Measurements from ENCODE around the gene POLN. TPM values are rescaled to one million over a fixed set of nuclear protein-coding genes. Genes with fewer than 3 reads are reported as not detected.

Gene POLN
- total RNA-seq, 1 experiment from 2014 or later: 2.4 TPM

GRCh38 chr4:2058264-2059045 lies 183.5 kb downstream of the POLN start:
- H3K4me3 ChIP-seq (ENCODE audit: insufficient read depth, low read depth, low read length): peak overlapping the region; percentile 50
- H3K36me3 ChIP-seq (replicated peaks; ENCODE audit: control insufficient read depth, insufficient read depth, low read length): no peaks in the 10 kb centered on the region
- H3K27me3 ChIP-seq (ENCODE audit: control insufficient read depth, insufficient read depth, low read length): peaks cover 36% of the 10 kb centered on the region
- peak; percentile 96 for DNase-seq

- Histone ChIP-seq H3K4me3 (ENCODE audit: insufficient read depth, low read depth, low read length) (no peak overlapping the region), H3K36me3 (replicated peaks; ENCODE audit: control insufficient read depth, insufficient read depth, low read length) (no peaks in the 10 kb centered on the region), H3K27me3 (ENCODE audit: control insufficient read depth, insufficient read depth, low read length) (peaks cover 36% of the 10 kb centered on the region)
- peak; percentile 48 for DNase-seq
These were observed 184.4 kb downstream of the POLN start for GRCh38 chr4:2057382-2058065.

DNA sequence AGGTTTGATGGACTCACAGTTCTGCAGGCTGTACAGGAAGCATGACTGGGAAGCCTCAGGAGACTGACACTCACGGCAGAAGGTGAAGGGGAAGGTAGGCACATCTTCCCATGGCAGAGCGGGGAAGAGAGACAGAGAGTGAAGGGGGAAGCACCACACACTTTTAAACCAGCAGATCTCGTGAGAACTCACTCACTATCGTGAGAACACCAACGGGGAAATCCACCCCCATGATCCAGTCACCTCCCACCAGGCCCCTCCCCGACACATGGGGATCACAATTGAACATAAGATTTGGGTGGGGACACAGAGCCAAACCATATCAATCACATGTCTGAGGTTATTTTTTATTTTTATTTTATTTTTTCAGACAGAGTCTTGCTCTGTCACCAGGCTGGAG lies 187.7 kb downstream of the POLN start:
- Histone ChIP-seq H3K27me3 (ENCODE audit: control insufficient read depth, insufficient read depth, low read length) (peaks cover 22% of the 10 kb centered on the region), H3K36me3 (replicated peaks; ENCODE audit: control insufficient read depth, insufficient read depth, low read length) (no peaks in the 10 kb centered on the region), H3K4me3 (ENCODE audit: insufficient read depth, low read depth, low read length) (no peak overlapping the region)
- no peak for DNase-seq

DNA sequence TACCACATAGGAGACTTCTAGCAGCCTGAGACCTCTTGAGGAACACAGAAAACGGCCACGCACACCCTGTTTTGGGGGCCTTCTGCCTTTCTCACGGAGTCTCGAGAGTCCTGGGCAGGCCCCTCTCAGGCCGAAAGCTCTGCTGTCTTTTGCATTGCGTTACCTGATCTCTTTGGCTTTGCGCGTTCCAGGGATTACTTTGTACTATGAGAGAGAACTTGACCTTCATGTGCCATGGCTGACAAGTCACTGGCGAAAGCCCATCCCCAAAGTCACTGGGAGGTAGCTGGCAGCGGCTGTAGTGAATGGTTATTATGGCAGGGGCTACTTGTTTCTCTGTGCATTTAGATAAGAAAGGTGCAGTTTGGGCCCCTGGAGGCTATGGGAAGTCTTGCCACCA lies 190.8 kb downstream of the POLN start:
- Histone ChIP-seq H3K36me3 (replicated peaks; ENCODE audit: control insufficient read depth, insufficient read depth, low read length) (no peaks in the 10 kb centered on the region), H3K27me3 (ENCODE audit: control insufficient read depth, insufficient read depth, low read length) (peaks cover 2% of the 10 kb centered on the region; the same call in 1 of the 2 replicates), H3K4me3 (ENCODE audit: insufficient read depth, low read depth, low read length) (no peak overlapping the region)
- DNase-seq: peak; percentile 49

- Histone ChIP-seq H3K27me3 (ENCODE audit: control insufficient read depth, insufficient read depth, low read length) (no peaks in the 10 kb centered on the region; the same call in 1 of the 2 replicates), H3K36me3 (replicated peaks; ENCODE audit: control insufficient read depth, insufficient read depth, low read length) (no peaks in the 10 kb centered on the region), H3K4me3 (ENCODE audit: insufficient read depth, low read depth, low read length) (no peak overlapping the region)
- DNase-seq: no peak
These were observed 192.1 kb downstream of the POLN start for GRCh38 chr4:2049811-2050210.

DNA sequence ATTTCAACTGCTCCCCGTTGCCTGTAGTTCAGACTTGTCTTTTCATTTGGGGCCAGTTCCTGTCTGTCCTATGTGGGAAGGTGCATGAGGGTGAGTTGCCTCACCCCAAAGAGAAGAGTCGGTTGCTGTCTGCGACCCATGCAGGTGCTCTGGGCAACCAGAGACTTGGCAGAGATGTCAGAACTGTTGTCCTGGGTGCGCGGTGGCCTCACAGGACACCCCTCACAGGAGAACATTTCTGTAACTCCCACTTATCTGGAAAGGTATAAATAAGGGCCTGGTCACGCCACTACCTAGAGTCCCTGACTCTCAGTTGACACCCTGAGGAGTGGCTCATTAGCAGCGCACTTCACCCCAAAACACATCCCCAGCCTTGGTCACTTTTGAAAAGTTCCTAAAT lies 192.5 kb downstream of the POLN start:
- H3K36me3 ChIP-seq (replicated peaks; ENCODE audit: control insufficient read depth, insufficient read depth, low read length): no peaks in the 10 kb centered on the region

GRCh38 chr4:2048831-2049230 lies 193.1 kb downstream of the POLN start:
- Histone ChIP-seq H3K4me3 (ENCODE audit: insufficient read depth, low read depth, low read length) (no peak overlapping the region), H3K27me3 (ENCODE audit: control insufficient read depth, insufficient read depth, low read length) (no peaks in the 10 kb centered on the region; the same call in 1 of the 2 replicates), H3K36me3 (replicated peaks; ENCODE audit: control insufficient read depth, insufficient read depth, low read length) (no peaks in the 10 kb centered on the region)
- DNase-seq: no peak

More for the DNA sequence above, 192.5 kb downstream of the POLN start:
- Histone ChIP-seq H3K4me3 (ENCODE audit: insufficient read depth, low read depth, low read length) (no peak overlapping the region), H3K27me3 (ENCODE audit: control insufficient read depth, insufficient read depth, low read length) (no peaks in the 10 kb centered on the region; the same call in 1 of the 2 replicates)
- no peak for DNase-seq

GRCh38 chr4:2047781-2048581 lies 193.9 kb downstream of the POLN start:
- Histone ChIP-seq H3K27me3 (ENCODE audit: control insufficient read depth, insufficient read depth, low read length) (peaks cover 6% of the 10 kb centered on the region), H3K36me3 (replicated peaks; ENCODE audit: control insufficient read depth, insufficient read depth, low read length) (no peaks in the 10 kb centered on the region), H3K4me3 (ENCODE audit: insufficient read depth, low read depth, low read length) (no peak overlapping the region)
- DNase-seq: peak; percentile 33

- H3K27me3 ChIP-seq (ENCODE audit: control insufficient read depth, insufficient read depth, low read length): peaks cover 13% of the 10 kb centered on the region
- no peak overlapping the region for H3K4me3 ChIP-seq (ENCODE audit: insufficient read depth, low read depth, low read length)
- DNase-seq: no peak
- no peaks in the 10 kb centered on the region for H3K36me3 ChIP-seq (replicated peaks; ENCODE audit: control insufficient read depth, insufficient read depth, low read length)
These were observed 194.8 kb downstream of the POLN start for GRCh38 chr4:2047031-2047660.

GRCh38 chr4:2046031-2046961 lies 195.6 kb downstream of the POLN start:
- H3K4me3 ChIP-seq (ENCODE audit: insufficient read depth, low read depth, low read length): no peak overlapping the region
- peak; percentile 66 for DNase-seq

GRCh38 chr4:2045518-2045951 lies 196.4 kb downstream of the POLN start:
- DNase-seq: peak; percentile 43
- Histone ChIP-seq H3K27me3 (ENCODE audit: control insufficient read depth, insufficient read depth, low read length) (peaks cover 25% of the 10 kb centered on the region), H3K4me3 (ENCODE audit: insufficient read depth, low read depth, low read length) (no peak overlapping the region), H3K36me3 (replicated peaks; ENCODE audit: control insufficient read depth, insufficient read depth, low read length) (no peaks in the 10 kb centered on the region)

More at GRCh38 chr4:2046031-2046961, 195.6 kb downstream of the POLN start:
- Histone ChIP-seq H3K27me3 (ENCODE audit: control insufficient read depth, insufficient read depth, low read length) (peaks cover 17% of the 10 kb centered on the region), H3K36me3 (replicated peaks; ENCODE audit: control insufficient read depth, insufficient read depth, low read length) (no peaks in the 10 kb centered on the region)

- Histone ChIP-seq H3K27me3 (ENCODE audit: control insufficient read depth, insufficient read depth, low read length) (peaks cover 31% of the 10 kb centered on the region), H3K36me3 (replicated peaks; ENCODE audit: control insufficient read depth, insufficient read depth, low read length) (no peaks in the 10 kb centered on the region), H3K4me3 (ENCODE audit: insufficient read depth, low read depth, low read length) (no peak overlapping the region)
- DNase-seq: peak; percentile 38
These were observed 197.1 kb downstream of the POLN start for GRCh38 chr4:2044542-2045517.

Measured in H7 (cell line).